CD4-positive, alpha-beta T cell treated with Interleukin-17A for 1 hour (primary cell): ENCODE results near the gene PLCB2.

Experiments used
- DNase-seq: peaks from one replicate; pipeline ENCODE4 v3.0.0-alpha.2; 2020

PLCB2 gene

DNA sequence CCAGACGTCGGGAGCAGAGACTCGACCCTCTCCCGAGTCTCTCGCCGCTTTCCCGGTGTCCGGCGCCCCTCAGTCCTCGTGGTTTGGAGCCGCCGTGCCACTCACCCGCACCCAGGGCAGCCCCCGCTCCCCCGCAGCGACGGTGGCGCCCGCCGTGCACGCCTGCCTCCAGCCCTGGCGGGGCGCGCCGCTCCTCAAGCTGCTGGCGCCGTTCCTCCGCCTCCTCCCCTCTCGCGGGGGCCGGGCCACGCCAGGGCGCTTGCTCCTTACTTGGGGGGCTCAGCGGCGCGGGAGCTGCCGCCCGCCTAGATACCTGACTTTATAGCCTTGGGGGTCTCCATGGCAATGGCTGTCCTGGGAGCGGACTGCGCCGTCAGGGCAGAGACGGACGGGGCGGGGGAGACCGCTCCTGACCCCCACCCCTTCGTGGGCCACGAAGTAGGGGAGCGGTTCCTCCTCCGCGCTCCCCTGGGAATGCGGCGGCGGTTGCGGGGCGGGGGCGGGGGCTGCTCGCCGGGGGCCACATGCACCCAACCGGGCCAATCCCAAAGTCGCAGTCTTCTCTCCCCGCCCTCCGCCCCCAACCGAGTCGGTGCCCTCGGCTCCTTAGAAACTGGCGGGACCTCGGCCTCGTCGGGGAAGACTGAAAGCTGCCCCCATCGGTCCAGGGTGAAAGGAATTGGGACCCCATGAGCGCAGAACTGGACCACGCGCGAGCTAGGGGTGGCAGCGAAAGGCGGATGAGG, 24.7 kb downstream of the PLCB2 start, which contains the start of gene ANKRD63:
ANKRD63 (minus strand) TSS at position 196 of the 746 bp plus-strand sequence. CDS start 478 bp downstream, outside the sequence.
- DNase-seq = peak; percentile 39

DNA sequence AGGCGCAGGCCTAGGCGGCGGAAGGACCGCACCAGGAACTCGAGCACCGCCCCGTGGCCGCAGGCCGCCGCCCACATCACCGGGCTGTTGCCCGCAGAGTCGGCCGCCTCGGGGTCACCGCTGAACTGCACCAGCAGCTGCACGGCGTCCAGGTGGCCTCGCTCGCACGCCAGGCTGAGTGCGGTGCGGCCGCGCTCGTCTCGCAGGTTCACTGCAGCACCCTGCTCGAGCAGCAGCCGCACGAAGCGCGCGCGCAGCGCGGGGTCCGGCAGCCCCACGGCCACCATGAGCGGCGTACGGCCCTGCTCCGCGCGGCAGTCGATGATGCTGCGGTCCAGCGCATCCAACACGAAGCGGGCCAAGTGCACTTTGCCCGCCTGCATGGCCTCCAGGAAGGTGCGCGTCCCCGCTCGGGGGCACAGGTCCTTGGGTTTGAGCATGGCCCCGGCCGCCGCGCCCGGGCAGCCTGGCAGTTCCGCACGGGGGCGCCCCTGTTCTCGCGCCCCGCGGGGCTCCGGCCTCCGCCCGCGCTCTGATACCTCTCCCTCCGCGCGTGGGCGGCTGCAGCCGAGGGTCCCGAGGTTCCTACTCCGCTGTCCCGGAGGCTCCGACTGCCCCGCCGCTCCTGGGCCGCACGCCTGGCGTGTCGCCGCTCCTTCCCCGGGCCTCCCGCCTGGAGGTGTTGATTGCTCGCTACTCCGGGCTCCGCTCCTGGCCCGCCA, 25.4 kb downstream of the PLCB2 start:
- DNase-seq = peak; percentile 56

DNA sequence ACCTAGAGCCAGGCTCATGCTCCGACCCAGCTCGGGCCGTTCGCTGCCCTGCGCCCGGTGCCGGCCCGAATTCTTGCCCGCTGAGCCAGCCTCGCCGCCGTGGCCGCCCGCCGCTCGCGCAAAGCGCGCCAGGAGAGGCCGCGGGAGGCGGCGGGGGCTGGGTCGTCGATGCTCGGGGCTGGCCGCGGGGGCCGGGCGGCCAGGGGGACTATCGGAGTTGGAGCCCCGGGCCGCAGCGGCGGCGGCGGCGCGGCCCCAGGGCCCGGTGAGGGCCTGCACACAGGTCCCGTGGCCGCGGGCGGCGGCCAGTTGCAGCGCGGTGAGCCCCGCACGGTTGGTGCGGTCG, 26.0 kb downstream of the PLCB2 start:
- no peak for DNase-seq

DNA sequence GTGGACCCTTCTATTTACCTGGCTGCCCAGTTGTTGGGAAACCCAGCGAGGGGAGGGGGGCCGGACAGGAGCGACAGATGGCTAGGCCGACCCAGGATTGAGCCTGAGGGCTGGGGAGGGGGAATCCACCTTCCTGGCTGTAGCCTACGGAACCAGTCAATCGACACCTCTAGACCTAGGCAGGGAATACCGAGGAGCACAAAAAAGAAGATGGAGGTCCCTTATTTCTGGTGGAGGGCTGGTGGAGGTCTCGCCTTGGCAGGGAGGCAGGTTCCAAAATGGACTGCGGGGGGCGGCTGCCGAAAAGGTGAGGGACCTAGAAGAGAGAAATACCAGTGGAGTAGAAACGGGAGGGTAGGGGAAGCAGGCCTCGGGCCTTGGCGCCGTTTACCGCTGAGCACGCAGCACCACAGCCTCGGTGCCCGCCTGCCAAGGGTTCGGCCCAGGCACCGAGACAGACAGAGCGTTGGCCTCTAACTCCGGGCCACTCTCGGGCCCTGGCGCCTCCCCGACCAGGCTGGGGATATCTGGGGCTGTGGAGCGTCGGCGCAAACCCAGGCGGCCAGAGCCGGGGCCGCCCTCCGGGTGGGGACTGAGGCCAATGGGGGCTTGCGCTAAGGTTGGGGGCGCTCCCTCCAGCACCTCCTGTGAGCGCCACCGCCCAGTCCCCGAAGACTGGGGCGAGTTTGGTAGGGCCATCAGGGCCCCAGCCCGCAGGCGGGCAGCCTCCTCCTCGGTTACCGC, 26.5 kb downstream of the PLCB2 start:
- no peak for DNase-seq

DNA sequence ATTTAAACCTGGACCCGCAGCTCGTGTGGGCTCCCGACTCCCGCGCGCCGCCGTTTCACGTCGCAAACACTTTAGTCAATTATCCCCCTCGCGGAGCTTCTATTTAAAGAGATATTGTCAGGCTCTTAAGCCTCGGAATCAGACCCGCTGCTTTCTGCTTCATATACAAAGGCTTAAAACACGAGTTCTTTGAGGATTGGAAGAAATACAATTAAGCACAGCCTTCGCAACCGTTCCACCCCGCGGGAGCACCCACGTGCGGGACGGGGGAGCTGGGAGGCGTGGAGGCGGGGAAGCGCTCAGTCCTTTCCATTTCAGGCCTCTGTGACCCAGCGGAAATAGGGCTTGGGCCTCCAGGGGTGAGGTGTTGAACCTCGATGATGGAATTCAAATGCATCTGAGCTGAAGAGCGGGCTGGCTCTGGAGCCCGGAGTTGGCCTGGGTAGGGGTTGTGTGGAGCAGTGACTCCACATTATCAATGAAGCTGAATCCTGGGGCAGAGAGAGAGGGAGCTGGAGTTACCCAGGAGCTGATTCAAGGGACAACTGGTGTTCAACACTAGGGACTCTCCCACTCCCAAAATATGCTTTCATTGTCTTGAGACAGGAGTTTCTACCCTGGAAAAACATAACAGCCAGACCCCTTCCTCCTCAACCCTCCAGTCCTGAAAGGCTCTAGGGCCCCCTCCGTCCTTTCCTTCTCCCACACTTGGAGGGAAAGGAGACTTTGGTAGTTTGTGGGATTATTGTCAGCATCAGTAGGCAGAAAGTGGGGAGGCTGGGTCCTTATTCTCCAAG, 27.3 kb downstream of the PLCB2 start:
- no peak for DNase-seq

DNA sequence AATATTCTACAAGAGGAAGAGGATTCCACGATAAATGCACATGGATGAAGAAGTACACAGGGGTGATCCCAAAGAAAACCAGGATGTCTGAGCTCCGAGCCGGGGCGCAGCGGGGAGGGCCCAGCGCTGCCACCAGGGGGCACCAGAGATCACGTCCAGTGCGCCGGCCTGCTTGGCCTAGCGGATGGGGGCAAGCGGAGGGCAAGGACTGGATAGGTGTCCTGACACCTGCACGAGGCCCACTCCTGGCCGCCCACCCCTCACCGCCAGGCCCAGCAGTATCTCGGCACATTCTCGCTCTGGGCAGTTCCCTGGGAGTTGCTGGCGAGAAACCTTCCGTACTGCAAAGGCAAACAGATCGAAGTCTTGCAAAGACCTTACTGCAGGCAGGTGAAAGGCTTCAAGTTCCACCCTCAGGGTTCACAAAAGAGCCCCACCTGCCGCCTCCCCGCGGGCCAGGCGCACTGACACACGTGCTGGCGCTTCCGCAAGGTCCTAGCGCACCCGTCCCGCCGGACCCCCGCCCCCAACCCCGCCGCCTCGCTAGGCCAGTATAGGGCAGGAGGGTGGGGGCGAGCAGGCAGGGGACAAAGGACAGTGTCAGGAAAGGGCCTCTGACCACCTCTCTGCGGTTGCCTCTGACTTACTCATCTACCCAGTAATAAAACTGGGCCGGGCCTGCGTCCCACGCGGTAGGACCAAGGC, 28.1 kb downstream of the PLCB2 start:
- DNase-seq = peak; percentile 65

DNA sequence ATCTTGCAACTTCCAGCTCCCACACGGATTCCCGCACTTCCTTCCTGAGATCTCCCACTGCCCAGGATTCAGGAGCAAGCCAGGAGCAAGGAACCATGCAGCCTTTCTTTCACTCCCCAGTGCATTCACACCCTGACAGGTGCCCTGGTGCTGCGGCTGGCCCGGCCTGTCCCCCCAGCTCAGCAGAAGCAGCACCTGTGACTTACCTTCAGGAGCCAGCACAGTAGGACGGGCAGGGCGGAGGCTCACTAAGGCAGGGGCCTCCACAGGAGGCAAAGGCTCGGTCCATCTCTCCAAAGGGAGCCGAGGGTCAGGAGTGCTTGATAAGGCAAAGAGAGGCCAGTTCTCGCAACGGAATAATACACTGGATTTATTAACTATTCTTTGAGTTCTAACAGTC, 29.7 kb downstream of the PLCB2 start:
- no peak for DNase-seq

DNA sequence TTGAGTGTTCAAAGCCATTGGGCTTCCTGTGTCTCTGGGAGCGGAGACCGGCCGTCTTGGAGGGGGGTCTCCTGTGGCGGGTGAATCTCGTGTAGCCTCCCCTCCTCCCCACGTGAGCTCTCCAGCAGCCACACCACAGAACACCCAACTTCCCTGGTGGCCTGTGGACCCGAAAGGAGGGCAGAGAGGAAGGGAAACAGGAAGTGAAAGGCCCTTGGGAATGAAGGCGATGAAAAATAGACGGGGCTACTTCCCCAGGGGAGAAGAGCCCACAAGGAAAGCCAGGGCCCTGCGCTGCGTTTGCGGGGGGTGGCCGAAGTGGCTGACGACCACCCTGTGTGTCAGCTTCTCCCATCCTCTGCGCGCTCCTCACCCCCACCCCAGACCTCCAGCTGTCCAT, 30.3 kb downstream of the PLCB2 start:
- no peak for DNase-seq

DNA sequence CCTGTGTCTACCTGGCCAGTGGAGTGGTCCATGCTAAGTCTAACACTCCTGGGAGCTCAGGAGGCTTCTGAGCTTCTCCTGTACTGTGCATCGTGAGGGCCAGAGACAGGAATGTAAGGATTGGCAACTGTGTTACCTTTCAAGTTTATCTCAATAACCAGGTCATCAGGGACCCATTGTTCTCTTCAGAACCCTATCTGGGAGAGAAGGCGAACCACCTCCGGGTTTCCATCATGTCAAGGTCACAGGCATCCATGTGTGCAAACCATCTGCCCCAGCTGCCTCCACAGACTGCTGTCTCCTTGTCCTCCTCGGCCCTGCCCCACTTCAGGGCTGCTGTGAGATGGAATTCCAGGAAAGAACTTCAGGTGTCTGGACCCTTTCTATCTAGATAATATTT, 30.8 kb downstream of the PLCB2 start:
- DNase-seq = no peak

DNA sequence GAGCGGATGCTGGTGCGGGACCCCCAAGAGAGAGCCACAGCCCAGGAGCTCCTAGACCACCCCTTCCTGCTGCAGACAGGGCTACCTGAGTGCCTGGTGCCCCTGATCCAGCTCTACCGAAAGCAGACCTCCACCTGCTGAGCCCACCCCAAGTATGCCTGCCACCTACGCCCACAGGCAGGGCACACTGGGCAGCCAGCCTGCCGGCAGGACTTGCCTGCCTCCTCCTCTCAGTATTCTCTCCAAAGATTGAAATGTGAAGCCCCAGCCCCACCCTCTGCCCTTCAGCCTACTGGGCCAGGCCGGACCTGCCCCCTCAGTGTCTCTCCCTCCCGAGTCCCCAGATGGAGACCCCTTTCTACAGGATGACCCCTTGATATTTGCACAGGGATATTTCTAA, 31.8 kb downstream of the PLCB2 start:
- no peak for DNase-seq

DNA sequence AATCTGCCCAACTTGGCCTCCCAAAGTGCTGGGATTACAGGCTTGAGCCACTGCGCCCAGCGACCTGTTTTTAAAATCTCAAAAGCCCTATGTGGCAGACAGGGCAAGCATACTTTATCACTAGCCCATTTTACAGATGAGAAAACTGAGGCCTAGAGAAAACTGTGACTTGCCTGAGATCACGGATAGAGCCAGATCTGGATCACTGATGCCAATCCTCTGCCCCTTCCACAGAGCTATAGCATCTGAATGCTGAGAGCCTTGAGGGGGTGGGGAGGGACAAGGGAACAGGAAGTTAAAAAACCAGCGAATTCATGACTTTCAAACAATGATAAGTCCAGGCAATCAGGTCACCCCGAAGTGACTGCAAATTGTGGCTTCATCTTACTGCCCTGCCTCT, 32.2 kb downstream of the PLCB2 start:
- DNase-seq = no peak

DNA sequence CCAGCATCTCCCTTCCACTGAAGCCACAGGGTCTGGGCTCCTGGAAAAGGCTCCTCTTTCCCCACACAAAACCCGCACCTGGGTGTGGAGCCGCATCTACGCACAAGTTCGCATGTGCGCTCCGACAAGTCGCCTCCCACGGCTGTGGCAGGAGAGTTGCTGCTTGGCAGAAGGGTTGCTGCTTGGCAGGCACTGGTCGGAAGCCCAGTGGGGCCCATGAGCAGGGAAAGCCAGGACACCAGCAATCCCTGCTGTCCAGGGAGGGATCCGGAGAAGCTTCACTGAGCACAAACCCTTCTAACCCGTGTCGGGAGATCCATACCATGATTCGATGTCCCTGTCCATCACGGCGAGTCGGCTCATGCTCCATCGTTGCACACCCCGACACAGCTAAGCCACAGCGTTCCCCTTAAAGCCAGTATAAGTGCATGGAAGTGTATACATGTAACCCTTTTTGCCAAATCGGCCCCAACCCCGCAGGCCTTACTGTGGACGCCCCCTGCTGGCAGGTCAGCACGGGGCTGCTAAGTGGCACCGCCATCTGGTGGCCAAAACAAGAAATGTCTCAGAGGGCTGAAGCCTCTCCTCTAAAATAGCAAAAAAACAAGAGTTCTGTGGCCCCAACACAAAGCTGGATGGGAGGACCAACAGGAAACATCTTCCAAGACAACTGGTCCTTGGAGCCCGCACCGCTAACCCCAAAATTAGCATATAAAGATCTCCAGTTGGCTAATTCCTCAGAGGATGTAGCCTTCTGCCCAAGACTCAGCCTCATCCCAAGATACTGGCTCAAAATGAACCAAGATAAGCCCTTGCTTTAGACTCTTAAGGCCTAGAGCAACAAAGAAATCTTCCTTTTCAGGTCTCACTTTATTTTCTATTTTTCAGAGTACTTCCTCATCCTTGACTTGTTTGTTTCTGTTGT, 33.1 kb downstream of the PLCB2 start:
- peak; percentile 90 for DNase-seq

DNA sequence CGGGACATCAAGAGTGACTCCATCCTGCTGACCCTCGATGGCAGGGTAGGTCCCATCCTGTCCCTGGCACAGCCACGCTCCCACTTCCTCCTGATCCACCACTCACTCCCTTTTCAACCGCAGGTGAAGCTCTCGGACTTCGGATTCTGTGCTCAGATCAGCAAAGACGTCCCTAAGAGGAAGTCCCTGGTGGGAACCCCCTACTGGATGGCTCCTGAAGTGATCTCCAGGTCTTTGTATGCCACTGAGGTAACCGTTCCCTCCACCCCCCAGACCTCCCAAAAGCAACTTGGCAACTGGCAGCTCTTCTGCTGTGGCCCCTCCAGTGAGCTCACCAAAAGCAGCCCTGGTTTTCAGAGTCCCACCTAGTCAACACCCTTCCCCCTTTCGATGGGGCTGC, 34.3 kb downstream of the PLCB2 start:
- DNase-seq = no peak

DNA sequence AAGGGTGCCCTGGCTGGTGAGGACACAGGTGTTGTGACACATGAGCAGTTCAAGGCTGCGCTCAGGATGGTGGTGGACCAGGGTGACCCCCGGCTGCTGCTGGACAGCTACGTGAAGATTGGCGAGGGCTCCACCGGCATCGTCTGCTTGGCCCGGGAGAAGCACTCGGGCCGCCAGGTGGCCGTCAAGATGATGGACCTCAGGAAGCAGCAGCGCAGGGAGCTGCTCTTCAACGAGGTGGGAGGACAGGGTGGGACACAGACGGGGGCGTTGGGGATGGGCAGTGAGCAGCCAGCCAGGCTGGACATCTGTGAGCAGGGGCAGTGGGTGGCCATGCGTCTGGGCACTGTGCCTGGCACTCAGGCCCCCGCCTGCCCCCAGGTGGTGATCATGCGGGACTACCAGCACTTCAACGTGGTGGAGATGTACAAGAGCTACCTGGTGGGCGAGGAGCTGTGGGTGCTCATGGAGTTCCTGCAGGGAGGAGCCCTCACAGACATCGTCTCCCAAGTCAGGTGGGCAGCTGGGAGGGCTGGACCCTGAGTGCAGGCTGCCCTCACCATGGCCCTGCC, 35.2 kb downstream of the PLCB2 start:
- no peak for DNase-seq

DNA sequence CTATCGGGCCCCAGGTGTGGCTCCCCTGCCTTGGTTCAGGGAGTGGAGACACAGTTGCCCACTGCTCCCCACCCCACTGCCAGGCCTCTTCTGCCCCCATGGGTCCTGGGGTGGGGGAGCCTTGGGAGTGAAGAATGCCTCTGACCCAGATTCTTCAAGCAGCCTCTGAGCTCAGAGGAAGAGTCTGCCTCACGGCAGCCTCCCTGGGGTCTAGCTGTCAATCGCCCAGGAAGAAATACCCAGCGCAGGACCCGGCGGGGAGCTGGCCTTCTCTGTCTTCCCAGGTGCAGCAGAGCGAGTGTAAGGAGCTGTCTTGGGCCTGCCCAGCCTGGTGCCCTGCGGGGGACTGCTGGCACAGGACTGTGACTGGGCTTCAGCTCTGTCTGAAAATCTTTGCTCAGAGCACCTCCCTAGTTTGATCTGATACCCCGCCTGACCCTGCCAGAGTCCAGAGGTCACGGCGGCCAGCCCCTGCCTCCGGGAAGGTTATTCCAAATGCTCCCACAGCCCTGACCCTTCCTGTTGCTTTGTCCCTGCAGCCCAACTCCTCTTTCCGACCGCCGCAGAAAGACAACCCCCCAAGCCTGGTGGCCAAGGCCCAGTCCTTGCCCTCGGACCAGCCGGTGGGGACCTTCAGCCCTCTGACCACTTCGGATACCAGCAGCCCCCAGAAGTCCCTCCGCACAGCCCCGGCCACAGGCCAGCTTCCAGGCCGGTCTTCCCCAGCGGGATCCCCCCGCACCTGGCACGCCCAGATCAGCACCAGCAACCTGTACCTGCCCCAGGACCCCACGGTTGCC, 35.9 kb downstream of the PLCB2 start:
- no peak for DNase-seq

DNA sequence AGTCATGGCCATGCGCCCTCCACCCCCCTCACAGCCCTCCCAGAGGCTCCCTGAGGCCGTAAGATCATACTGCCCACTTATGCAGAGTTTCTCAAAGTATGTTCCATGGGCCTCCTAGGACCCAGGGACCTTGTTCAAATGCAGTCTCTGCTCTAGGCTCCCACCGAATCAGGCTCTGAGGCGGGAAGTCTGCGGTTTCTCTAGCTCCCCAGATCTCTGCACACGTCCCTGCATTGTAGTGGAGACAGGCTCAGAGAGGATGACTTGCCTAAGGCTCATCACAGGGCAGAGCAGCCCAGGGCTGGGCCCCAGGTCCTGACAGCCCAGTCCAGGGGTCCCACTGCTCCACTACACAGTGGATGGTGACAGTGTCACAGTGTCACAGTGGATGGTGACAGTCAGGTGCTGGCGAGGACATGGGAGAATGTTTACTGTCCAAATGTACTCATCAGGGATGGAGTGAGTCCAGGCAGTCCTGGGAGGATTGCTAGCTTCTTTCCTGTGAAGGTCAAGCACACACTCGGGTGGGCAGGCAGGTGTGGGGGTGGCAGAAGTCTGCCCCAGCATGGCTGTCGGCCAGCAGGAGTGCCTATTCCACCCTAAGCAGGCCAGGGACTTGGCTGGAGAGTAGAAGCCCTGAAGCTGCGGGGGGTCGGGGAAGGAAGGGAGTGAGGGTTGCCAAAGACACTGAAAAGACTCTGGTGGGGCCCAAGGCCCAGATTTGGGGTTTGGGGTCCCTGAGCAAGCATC, 37.3 kb downstream of the PLCB2 start:
- no peak for DNase-seq

DNA sequence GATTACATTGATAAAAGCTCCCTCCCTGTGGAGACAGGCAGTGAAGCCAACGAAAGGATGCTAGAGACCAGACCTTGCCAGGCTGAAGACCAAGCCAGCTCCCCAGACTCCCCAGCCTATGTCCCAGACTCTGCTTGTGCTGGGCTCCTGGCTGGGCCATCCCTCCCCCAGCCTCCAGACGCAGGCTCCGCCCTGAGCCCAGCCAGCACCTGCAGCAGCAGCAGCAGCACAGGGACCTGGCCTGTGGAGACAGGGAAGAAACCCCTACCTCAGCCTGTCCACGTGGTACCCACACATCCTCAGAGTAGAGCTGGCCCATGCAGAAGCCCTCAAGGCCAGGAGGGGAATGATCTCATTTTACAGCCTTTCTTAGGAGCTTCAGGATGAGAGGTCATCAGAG, 38.1 kb downstream of the PLCB2 start:
- DNase-seq = no peak

DNA sequence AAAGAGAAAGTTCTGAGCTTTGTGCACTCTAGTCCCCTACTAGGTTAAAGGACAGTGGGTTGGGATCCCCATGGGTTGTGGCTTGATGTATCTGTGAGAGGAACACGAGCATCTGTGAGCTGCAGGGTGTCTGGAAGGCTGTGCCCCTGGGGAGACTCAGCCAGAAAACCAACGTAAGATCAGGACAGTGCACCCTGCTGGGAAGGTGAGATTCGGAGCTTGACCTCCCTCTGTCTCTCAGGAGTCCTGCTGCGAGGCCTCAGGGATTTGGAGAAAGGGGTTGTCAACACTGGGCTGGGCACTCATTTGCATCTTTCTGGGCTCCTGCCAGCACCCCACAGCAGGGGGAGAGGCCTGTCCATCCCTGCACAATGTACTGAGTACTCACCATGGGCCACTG, 40.1 kb downstream of the PLCB2 start:
- DNase-seq = no peak

DNA sequence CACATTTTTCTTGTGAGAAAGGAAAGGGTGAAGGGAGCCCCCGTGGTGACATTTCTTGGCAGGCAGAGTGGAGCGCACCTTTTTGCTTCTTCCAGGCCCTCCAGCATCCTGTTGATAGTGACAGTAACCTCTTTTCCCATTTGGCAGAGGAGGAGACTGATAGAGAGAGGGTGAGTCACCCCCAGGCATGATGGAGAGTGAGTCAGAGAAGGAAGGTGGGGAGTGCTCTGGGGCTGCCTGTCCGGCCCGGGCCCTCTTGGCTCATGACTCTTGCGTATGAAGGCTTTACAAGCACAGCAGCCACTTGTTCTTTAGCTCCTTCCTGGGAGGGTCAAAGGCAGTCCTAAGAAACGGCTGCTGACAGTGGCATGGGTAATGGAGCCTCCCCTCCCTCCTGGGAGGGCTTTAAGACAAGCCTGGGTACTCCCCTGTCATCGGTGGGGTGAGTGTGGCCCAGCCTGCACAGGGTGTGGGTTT, 40.9 kb downstream of the PLCB2 start:
- no peak for DNase-seq
